Measurements from ENCODE around the gene ATP10B.

DNA sequence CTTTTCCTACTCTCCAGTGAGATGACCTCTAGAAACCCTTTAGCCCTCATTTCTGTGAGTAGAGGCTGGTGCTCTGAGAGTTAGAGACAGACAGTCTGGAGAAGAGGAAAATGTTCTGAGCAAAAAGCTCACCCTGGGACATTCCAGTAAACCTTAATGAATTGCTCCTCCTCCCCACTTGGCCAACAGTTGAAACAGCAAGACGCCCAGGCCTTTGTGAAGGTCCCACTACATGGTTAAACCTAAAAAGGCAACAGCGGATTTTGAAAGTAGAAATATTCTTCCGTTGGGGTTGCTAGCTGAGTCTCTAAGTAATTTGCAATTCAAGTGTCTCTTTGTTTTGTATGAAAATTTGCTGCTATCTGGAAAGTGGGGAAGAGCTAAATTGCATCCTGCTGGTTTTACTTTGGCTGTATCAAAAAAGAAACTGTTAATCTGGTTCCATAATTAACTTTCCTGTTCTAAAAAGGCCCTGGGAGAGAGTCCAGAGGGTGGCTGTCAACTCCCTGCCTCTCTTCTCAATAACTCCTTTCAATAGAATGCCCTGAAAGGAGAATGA lies 63.8 kb downstream of the ATP10B start:
- no peak for TF ChIP-seq POLR2A (IDR thresholded peaks at IDR 0.05)
- TF ChIP-seq, protein P1, sequence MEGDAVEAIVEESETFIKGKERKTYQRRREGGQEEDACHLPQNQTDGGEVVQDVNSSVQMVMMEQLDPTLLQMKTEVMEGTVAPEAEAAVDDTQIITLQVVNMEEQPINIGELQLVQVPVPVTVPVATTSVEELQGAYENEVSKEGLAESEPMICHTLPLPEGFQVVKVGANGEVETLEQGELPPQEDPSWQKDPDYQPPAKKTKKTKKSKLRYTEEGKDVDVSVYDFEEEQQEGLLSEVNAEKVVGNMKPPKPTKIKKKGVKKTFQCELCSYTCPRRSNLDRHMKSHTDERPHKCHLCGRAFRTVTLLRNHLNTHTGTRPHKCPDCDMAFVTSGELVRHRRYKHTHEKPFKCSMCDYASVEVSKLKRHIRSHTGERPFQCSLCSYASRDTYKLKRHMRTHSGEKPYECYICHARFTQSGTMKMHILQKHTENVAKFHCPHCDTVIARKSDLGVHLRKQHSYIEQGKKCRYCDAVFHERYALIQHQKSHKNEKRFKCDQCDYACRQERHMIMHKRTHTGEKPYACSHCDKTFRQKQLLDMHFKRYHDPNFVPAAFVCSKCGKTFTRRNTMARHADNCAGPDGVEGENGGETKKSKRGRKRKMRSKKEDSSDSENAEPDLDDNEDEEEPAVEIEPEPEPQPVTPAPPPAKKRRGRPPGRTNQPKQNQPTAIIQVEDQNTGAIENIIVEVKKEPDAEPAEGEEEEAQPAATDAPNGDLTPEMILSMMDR (IDR thresholded peaks at IDR 0.05): no peak
